HepG2 (cell line): Measurements from ENCODE around the gene TATDN2. TPM values are rescaled to one million over a fixed set of nuclear protein-coding genes. Genes with fewer than 3 reads are reported as not detected.

Experiments used
- ARNT2 ChIP-seq: sonication (generic); formaldehyde crosslinking; IDR thresholded peaks from 2 replicates; pipeline ENCODE4 v1.8.0; 2022; ENCODE audit warnings: mild to moderate bottlenecking, low read depth, missing genetic modification reagents, moderate library complexity
- DPF2 ChIP-seq: sonication (generic); formaldehyde crosslinking; IDR thresholded peaks from 2 replicates; pipeline ENCODE4 v1.4.0; 2020; ENCODE audit warnings: mild to moderate bottlenecking, low read depth, missing genetic modification reagents, borderline replicate concordance
- EP300 ChIP-seq, 3 experiments: sonication (generic) in 1 of 3; formaldehyde crosslinking in 1 of 3; IDR thresholded peaks; 2 replicates each; pipeline versions ENCODE4 v1.5.1 to v1.6.1; 2011 to 2020; ENCODE audit warnings: low read depth in 2 of 3, low read length in 2 of 3, borderline replicate concordance in 1 of 3, improper control_type of control experiment in 1 of 3, mild to moderate bottlenecking in 1 of 3, missing genetic modification reagents in 1 of 3, moderate library complexity in 1 of 3
- GATA4 ChIP-seq: sonication (generic); IDR thresholded peaks from 2 replicates; pipeline ENCODE4 v1.6.1; 2016; ENCODE audit warnings: antibody characterized with exemption, low read depth, borderline replicate concordance
- KMT2A ChIP-seq: sonication (generic); formaldehyde crosslinking; IDR thresholded peaks from 2 replicates; pipeline ENCODE4 v1.4.0; 2020; ENCODE audit warnings: missing genetic modification reagents
- LCORL ChIP-seq, 2 experiments: fragments of 450-650 bp in 1 of 2; sonication (generic) in 1 of 2; formaldehyde crosslinking in 1 of 2; IDR thresholded peaks; 2 replicates each; pipeline versions ENCODE4 v1.5.0 to v1.6.1; 2017 to 2020; ENCODE audit warnings: antibody characterized with exemption in 1 of 2, missing genetic modification reagents in 1 of 2
- MED13 ChIP-seq: sonication (generic); formaldehyde crosslinking; IDR thresholded peaks from 2 replicates; pipeline ENCODE4 v1.5.0; 2020; ENCODE audit warnings: missing genetic modification reagents
- RBM22 ChIP-seq: fragments of 200-400 bp; formaldehyde crosslinking; optimal IDR thresholded peaks from 2 replicates; pipeline ENCODE3; 2017; ENCODE audit warnings: mild to moderate bottlenecking, low read length, moderate library complexity
- ZBTB38 ChIP-seq: sonication (generic); formaldehyde crosslinking; IDR thresholded peaks from 2 replicates; pipeline ENCODE4 v1.5.1; 2020; ENCODE audit warnings: mild to moderate bottlenecking, missing genetic modification reagents
- ZFYVE20 ChIP-seq: sonication (generic); formaldehyde crosslinking; IDR thresholded peaks from 2 replicates; pipeline ENCODE4 v1.8.0; 2023; ENCODE audit warnings: low read depth, mild to moderate bottlenecking, moderate library complexity, missing genetic modification reagents, borderline replicate concordance
- polyA plus RNA-seq, 8 experiments: library from polyadenylated mRNA; depleted of rRNA in 3 of 8; stranded (reverse) in 7 of 8; unstranded in 1 of 8; fragments of >200 nt; fragmentation: Illumina TruSeq in 4 of 8; extraction: Trizol in 4 of 8; gene quantifications; 2 replicates each; pipeline versions ENCODE4 v1.2.1 to v1.2.3, GENCODE V29; 2011 to 2016; ENCODE audit warnings: low read depth in 4 of 8, missing spikeins in 1 of 8, mixed read lengths in 1 of 8; ENCODE audit not compliant: insufficient read depth in 1 of 8
- total RNA-seq, 5 experiments: library from RNA; depleted of rRNA; stranded (reverse); fragments of >200 nt; fragmentation: Illumina TruSeq; extraction: Trizol; gene quantifications; 2 replicates each; pipeline ENCODE4 v1.2.3, GENCODE V29; 2016; ENCODE audit warnings: low read depth in 1 of 5
- TF ChIP-seq, protein P1 (sequence below): IDR thresholded peaks from 2 replicates; pipeline ENCODE4 v1.6.1; 2016; ENCODE audit warnings: low read depth, borderline replicate concordance
- TF ChIP-seq, protein P2 (sequence below): sonication (generic); formaldehyde crosslinking; conservative IDR thresholded peaks from 2 replicates; pipeline ENCODE4 v1.4.0; 2020; ENCODE audit warnings: missing genetic modification reagents
- TF ChIP-seq, protein P3 (sequence below): sonication (generic); formaldehyde crosslinking; IDR thresholded peaks from 2 replicates; pipeline ENCODE4 v1.4.0; 2020; ENCODE audit warnings: missing genetic modification reagents, borderline replicate concordance
- TF ChIP-seq, protein P4 (sequence below): sonication (generic); formaldehyde crosslinking; IDR thresholded peaks from 2 replicates; pipeline ENCODE4 v1.4.0; 2020; ENCODE audit warnings: low read depth, mild to moderate bottlenecking, missing genetic modification reagents
- TF ChIP-seq, protein P5 (sequence below): sonication (generic); formaldehyde crosslinking; IDR thresholded peaks from 2 replicates; pipeline ENCODE4 v1.4.0; 2020; ENCODE audit warnings: mild to moderate bottlenecking, missing genetic modification reagents, borderline replicate concordance
- TF ChIP-seq, protein P6 (sequence below): sonication (generic); formaldehyde crosslinking; IDR thresholded peaks from 2 replicates; pipeline ENCODE4 v1.8.0; 2022; ENCODE audit warnings: missing genetic modification reagents, mild to moderate bottlenecking, borderline replicate concordance

Gene TATDN2
- total and polyA plus RNA-seq, 2 of the 13 experiments (the other 11 are each of a cell fraction or from before 2014, with no cell fraction given) = 12.1 to 21.9 TPM

DNA sequence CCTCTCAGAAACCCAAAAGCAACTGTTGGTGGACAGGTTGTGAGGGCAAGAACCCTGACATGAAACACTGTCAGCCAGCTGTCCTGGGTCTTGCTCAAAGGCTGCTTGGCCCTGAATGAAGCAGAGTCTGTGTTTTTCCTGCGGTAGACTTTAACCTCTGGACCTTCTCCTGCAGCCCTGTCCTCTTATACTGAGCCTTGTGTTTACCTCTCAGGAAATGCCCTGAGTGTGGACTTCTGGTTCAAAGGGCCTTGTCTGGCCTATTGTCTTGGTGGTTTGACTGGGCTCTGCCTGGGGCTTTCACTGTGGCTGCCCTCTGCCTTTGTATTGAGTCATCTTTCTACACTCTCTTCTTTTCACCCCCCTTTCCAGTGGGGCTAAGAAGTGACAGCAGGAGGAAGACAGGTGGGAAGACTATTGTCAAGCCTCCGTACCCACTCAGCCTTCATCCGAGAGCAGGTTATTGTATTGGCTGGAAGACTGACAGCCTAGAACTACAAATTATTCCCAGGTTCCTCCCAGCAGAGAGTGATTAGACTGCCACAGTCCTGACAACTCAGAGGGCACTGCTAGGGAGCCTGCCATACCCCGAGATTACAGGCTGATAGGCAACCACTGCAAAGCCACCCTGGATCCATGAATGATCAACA, 69.2 kb downstream of the TATDN2 start (continued):
- TF ChIP-seq, protein P1, sequence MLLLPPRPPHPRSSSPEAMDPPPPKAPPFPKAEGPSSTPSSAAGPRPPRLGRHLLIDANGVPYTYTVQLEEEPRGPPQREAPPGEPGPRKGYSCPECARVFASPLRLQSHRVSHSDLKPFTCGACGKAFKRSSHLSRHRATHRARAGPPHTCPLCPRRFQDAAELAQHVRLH (CRISPR knock-in tag) = peak; percentile 74; the same call in 1 of the 2 replicates
- TF ChIP-seq, protein P2, sequence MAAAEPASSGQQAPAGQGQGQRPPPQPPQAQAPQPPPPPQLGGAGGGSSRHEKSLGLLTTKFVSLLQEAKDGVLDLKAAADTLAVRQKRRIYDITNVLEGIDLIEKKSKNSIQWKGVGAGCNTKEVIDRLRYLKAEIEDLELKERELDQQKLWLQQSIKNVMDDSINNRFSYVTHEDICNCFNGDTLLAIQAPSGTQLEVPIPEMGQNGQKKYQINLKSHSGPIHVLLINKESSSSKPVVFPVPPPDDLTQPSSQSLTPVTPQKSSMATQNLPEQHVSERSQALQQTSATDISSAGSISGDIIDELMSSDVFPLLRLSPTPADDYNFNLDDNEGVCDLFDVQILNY (CRISPR knock-in tag) = no peak
- TF ChIP-seq LCORL (IDR thresholded peaks at IDR 0.05) = no peak
- TF ChIP-seq LCORL (CRISPR knock-in tag; IDR thresholded peaks at IDR 0.05) = peak; percentile 50; the same call in 1 of the 2 replicates
- TF ChIP-seq, protein P3, sequence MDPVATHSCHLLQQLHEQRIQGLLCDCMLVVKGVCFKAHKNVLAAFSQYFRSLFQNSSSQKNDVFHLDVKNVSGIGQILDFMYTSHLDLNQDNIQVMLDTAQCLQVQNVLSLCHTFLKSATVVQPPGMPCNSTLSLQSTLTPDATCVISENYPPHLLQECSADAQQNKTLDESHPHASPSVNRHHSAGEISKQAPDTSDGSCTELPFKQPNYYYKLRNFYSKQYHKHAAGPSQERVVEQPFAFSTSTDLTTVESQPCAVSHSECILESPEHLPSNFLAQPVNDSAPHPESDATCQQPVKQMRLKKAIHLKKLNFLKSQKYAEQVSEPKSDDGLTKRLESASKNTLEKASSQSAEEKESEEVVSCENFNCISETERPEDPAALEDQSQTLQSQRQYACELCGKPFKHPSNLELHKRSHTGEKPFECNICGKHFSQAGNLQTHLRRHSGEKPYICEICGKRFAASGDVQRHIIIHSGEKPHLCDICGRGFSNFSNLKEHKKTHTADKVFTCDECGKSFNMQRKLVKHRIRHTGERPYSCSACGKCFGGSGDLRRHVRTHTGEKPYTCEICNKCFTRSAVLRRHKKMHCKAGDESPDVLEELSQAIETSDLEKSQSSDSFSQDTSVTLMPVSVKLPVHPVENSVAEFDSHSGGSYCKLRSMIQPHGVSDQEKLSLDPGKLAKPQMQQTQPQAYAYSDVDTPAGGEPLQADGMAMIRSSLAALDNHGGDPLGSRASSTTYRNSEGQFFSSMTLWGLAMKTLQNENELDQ (CRISPR knock-in tag) = no peak
- TF ChIP-seq MED13 (CRISPR knock-in tag) = peak; percentile 26; the same call in 1 of the 2 replicates
- 0 out of 2 replicates have a peak, but pooled peaks have one; percentile 30 for TF ChIP-seq ZBTB38
- TF ChIP-seq EP300 (IDR thresholded peaks at IDR 0.05; ENCODE audit: low read depth in 2 of 2, low read length in 2 of 2) = peak; percentile 49 to 89; a peak in 2 of 4 replicates
- TF ChIP-seq EP300 (CRISPR knock-in tag; IDR thresholded peaks at IDR 0.05; ENCODE audit: borderline replicate concordance) = peak; percentile 55; the same call in 1 of the 2 replicates
- TF ChIP-seq GATA4 = no peak
- TF ChIP-seq RBM22 = peak; percentile 76
- TF ChIP-seq, protein P4, sequence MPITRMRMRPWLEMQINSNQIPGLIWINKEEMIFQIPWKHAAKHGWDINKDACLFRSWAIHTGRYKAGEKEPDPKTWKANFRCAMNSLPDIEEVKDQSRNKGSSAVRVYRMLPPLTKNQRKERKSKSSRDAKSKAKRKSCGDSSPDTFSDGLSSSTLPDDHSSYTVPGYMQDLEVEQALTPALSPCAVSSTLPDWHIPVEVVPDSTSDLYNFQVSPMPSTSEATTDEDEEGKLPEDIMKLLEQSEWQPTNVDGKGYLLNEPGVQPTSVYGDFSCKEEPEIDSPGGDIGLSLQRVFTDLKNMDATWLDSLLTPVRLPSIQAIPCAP = no peak
- TF ChIP-seq, protein P5, sequence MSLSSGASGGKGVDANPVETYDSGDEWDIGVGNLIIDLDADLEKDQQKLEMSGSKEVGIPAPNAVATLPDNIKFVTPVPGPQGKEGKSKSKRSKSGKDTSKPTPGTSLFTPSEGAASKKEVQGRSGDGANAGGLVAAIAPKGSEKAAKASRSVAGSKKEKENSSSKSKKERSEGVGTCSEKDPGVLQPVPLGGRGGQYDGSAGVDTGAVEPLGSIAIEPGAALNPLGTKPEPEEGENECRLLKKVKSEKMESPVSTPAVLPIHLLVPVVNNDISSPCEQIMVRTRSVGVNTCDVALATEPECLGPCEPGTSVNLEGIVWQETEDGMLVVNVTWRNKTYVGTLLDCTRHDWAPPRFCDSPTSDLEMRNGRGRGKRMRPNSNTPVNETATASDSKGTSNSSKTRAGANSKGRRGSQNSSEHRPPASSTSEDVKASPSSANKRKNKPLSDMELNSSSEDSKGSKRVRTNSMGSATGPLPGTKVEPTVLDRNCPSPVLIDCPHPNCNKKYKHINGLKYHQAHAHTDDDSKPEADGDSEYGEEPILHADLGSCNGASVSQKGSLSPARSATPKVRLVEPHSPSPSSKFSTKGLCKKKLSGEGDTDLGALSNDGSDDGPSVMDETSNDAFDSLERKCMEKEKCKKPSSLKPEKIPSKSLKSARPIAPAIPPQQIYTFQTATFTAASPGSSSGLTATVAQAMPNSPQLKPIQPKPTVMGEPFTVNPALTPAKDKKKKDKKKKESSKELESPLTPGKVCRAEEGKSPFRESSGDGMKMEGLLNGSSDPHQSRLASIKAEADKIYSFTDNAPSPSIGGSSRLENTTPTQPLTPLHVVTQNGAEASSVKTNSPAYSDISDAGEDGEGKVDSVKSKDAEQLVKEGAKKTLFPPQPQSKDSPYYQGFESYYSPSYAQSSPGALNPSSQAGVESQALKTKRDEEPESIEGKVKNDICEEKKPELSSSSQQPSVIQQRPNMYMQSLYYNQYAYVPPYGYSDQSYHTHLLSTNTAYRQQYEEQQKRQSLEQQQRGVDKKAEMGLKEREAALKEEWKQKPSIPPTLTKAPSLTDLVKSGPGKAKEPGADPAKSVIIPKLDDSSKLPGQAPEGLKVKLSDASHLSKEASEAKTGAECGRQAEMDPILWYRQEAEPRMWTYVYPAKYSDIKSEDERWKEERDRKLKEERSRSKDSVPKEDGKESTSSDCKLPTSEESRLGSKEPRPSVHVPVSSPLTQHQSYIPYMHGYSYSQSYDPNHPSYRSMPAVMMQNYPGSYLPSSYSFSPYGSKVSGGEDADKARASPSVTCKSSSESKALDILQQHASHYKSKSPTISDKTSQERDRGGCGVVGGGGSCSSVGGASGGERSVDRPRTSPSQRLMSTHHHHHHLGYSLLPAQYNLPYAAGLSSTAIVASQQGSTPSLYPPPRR (CRISPR knock-in tag) = peak; percentile 45; the same call in 1 of the 2 replicates
- TF ChIP-seq KMT2A (CRISPR knock-in tag) = 0 out of 2 replicates have a peak, but pooled peaks have one; percentile 22
- peak; percentile 83; the same call in 1 of the 2 replicates for TF ChIP-seq DPF2 (CRISPR knock-in tag)
- TF ChIP-seq ZFYVE20 (CRISPR knock-in tag) = no peak
- no peak for TF ChIP-seq ARNT2 (CRISPR knock-in tag)
- TF ChIP-seq, protein P6, sequence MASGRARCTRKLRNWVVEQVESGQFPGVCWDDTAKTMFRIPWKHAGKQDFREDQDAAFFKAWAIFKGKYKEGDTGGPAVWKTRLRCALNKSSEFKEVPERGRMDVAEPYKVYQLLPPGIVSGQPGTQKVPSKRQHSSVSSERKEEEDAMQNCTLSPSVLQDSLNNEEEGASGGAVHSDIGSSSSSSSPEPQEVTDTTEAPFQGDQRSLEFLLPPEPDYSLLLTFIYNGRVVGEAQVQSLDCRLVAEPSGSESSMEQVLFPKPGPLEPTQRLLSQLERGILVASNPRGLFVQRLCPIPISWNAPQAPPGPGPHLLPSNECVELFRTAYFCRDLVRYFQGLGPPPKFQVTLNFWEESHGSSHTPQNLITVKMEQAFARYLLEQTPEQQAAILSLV (CRISPR knock-in tag) = peak; percentile 83; the same call in 1 of the 2 replicates
